ENCODE measurements around the gene BCAR3.

GRCh38 chr1:93678946-93679480 lies 2.6 kb downstream of the BCAR3 start:
- TF ChIP-seq POLR2AphosphoS5 (IDR thresholded peaks at IDR 0.05; ENCODE audit: insufficient read depth in 1 of 2, low read depth in 1 of 2) (no peak), CTCF (IDR thresholded peaks at IDR 0.05) (no peak)

Data from vagina (tissue), 2 donors.